GM23338 (cell line): Measurements from ENCODE around the gene PLOD2. TPM values are rescaled to one million over a fixed set of nuclear protein-coding genes. Genes with fewer than 3 reads are reported as not detected.

Experiments
- ATAC-seq: fragments of 200-7000 bp; cut with Tn5 transposase; 3 replicates; pipeline ENCODE4 v1.9.1; 2020
- DNase-seq: peaks from one replicate; pipeline ENCODE4 v3.0.0-alpha.2; 2015; ENCODE audit warnings: low spot score
- H2AFZ ChIP-seq: fragments of 200-600 bp; sonication (generic); 2 replicates; pipeline ENCODE4 v1.8.0; 2016; ENCODE audit warnings: antibody characterized with exemption, mild to moderate bottlenecking, moderate library complexity
- H3F3A ChIP-seq: fragments of 200-600 bp; sonication (generic); replicated peaks from 2 replicates; pipeline ENCODE4 v1.8.0; 2017; ENCODE audit warnings: antibody characterized with exemption, mixed run types, low read depth
- H3K27ac ChIP-seq: fragments of 200-600 bp; sonication (generic); 2 replicates; pipeline ENCODE4 v1.6.1; 2016; ENCODE audit warnings: low read depth
- H3K27me3 ChIP-seq: fragments of 200-600 bp; sonication (generic); 2 replicates; pipeline ENCODE4 v1.8.0; 2016; ENCODE audit warnings: mild to moderate bottlenecking, mixed run types, moderate library complexity; ENCODE audit not compliant: insufficient read depth
- H3K36me3 ChIP-seq: fragments of 200-600 bp; sonication (generic); 2 replicates; pipeline ENCODE4 v1.8.0; 2016; ENCODE audit warnings: mild to moderate bottlenecking; ENCODE audit not compliant: insufficient read depth
- H3K4me1 ChIP-seq: fragments of 200-600 bp; sonication (generic); 2 replicates; pipeline ENCODE4 v1.8.0; 2016; ENCODE audit warnings: mild to moderate bottlenecking, moderate library complexity; ENCODE audit not compliant: insufficient read depth
- H3K4me2 ChIP-seq: fragments of 200-600 bp; sonication (generic); 2 replicates; pipeline ENCODE4 v1.7.1; 2017; ENCODE audit warnings: mixed run types
- H3K4me3 ChIP-seq: fragments of 200-600 bp; sonication (generic); 2 replicates; pipeline ENCODE4 v1.6.1; 2016; ENCODE audit warnings: mixed run types
- H3K79me2 ChIP-seq: fragments of 200-600 bp; sonication (generic); replicated peaks from 2 replicates; pipeline ENCODE4 v1.8.0; 2017; ENCODE audit warnings: mild to moderate bottlenecking; ENCODE audit not compliant: insufficient read depth
- H3K9me2 ChIP-seq: fragments of 200-600 bp; sonication (generic); 2 replicates; pipeline ENCODE4 v1.8.0; 2017; ENCODE audit not compliant: insufficient read depth
- H4K20me1 ChIP-seq: fragments of 200-600 bp; sonication (generic); replicated peaks from 2 replicates; pipeline ENCODE4 v1.8.0; 2017; ENCODE audit warnings: mild to moderate bottlenecking; ENCODE audit not compliant: insufficient read depth
- H3K27ac Mint-ChIP-seq: 2 replicates; pipeline ENCODE4 v1.8.0; 2020; ENCODE audit warnings: inconsistent platforms, mild to moderate bottlenecking, moderate library complexity, mixed read lengths
- H3K27me3 Mint-ChIP-seq: 3 replicates; pipeline ENCODE4 v1.8.0; 2022; ENCODE audit warnings: low read depth, mild to moderate bottlenecking, moderate library complexity, mixed read lengths, inconsistent platforms; ENCODE audit not compliant: insufficient read depth, poor library complexity
- H3K36me3 Mint-ChIP-seq: 3 replicates; pipeline ENCODE4 v1.8.0; 2021; ENCODE audit warnings: low read depth, mild to moderate bottlenecking, inconsistent platforms, moderate library complexity, mixed read lengths
- H3K4me1 Mint-ChIP-seq: 3 replicates; pipeline ENCODE4 v1.8.0; 2020; ENCODE audit warnings: mild to moderate bottlenecking, inconsistent platforms, mixed read lengths
- H3K4me3 Mint-ChIP-seq: 3 replicates; pipeline ENCODE4 v1.8.0; 2021; ENCODE audit warnings: moderate library complexity, mild to moderate bottlenecking, inconsistent platforms, mixed read lengths
- H3K9me3 Mint-ChIP-seq: 3 replicates; pipeline ENCODE4 v1.8.0; 2020; ENCODE audit warnings: moderate library complexity, mild to moderate bottlenecking, inconsistent platforms, mixed read lengths
- CREB1 ChIP-seq: fragments of 250-450 bp; sonication (Bioruptor Pico); IDR thresholded peaks from 2 replicates; pipeline ENCODE4 v1.5.0; 2020; ENCODE audit warnings: low read depth, mild to moderate bottlenecking, moderate library complexity
- CTCF ChIP-seq, 2 experiments: fragments of 200-600 bp in 1 of 2; sonication (generic) in 1 of 2; conservative IDR thresholded peaks; 2 replicates each; pipeline versions ENCODE4 v1.5.1 to v1.6.1; 2016 to 2017; ENCODE audit warnings: antibody characterized with exemption in 2 of 2, low read depth in 2 of 2, mild to moderate bottlenecking in 2 of 2, moderate library complexity in 1 of 2
- polyA plus RNA-seq: library from polyadenylated mRNA; unstranded; fragments of >200 nt; fragmentation: Nextera tagmentation; extraction: Ambion mirVana; gene quantifications from 2 replicates; pipeline ENCODE4 v1.2.1, GENCODE V29; 2016
- total RNA-seq: library from RNA; depleted of rRNA; stranded (reverse); fragments of >200 nt; shearing (Covaris generic); gene quantifications from 2 replicates; pipeline ENCODE4 v1.2.3, GENCODE V29; 2014; rRNA removed

Gene PLOD2
- total and polyA plus RNA-seq, 2 experiments from 2014 or later: 26.7 to 30.5 TPM

- H4K20me1 ChIP-seq: no peaks in the 10 kb centered on the region
- no peaks in the 10 kb centered on the region for H3K4me1 Mint-ChIP-seq
- DNase-seq (no peak), ATAC-seq (no peak)
- H3K27ac ChIP-seq: no peak overlapping the region
- TF ChIP-seq CREB1 (no peak), CTCF (conservative IDR thresholded peaks at IDR 0.05; ENCODE audit: low read depth in 2 of 2) (no peak)
- no peak overlapping the region for H3K4me3 Mint-ChIP-seq
- H3K9me3 Mint-ChIP-seq: peaks cover 4% of the 10 kb centered on the region; the same call in 1 of the 3 replicates
- peaks cover 5% of the 10 kb centered on the region for H3K27me3 Mint-ChIP-seq
- no peaks in the 10 kb centered on the region for H3K79me2 ChIP-seq
- H3K9me2 ChIP-seq: 0 out of 2 replicates have a peak, but pooled peaks cover 5% of the 10 kb centered on the region
- no peak overlapping the region for H3K27ac Mint-ChIP-seq
- H3K36me3 ChIP-seq: no peaks in the 10 kb centered on the region
- no peaks in the 10 kb centered on the region for H3K27me3 ChIP-seq
- H3K4me3 ChIP-seq: no peak overlapping the region
- H2AFZ ChIP-seq: no peak overlapping the region
- no peaks in the 10 kb centered on the region for H3K4me1 ChIP-seq
- H3K36me3 Mint-ChIP-seq: peaks cover 3% of the 10 kb centered on the region; the same call in 1 of the 3 replicates
- no peaks in the 10 kb centered on the region for H3F3A ChIP-seq
- no peak overlapping the region for H3K4me2 ChIP-seq
These were observed 141.5 kb downstream of the PLOD2 start for GRCh38 chr3:146019508-146019907.

Other genes starting within 250 kb of the PLOD2 start
- gene PLSCR4, start 89.9 kb upstream of the PLOD2 start, total RNA-seq: 5.2 TPM in 2 replicates
- gene PLSCR4, start 89.9 kb upstream of the PLOD2 start, polyA plus RNA-seq: 1.4 and 2.9 TPM in 2 replicates